ENCODE results near the gene TRIM39. TPM values are rescaled to one million over a fixed set of nuclear protein-coding genes. Genes with fewer than 3 reads are reported as not detected.

Gene TRIM39
- total and polyA plus RNA-seq, 8 donors = 5.6 to 12.5 (median 6.9) TPM

- 53% methylated on average over 3 of the region's 3 CpGs for WGBS, 2 donors
- H3K9me3 ChIP-seq = no peaks in the 10 kb centered on the region
- no peak overlapping the region for H3K27ac ChIP-seq
- ATAC-seq = no peak
- no peaks in the 10 kb centered on the region for H3K4me1 ChIP-seq
- DNase-seq = no peak
- no peak overlapping the region for H3K4me3 ChIP-seq
- no peaks in the 10 kb centered on the region for H3K36me3 ChIP-seq
- intact Hi-C loops (cut with DNase I) = loop anchor here in 1 of 3 donors (10.0 kb wide), 1 partner anchor 166 kb away; no protein-coding TSS in a partner anchor
- H3K27me3 ChIP-seq = peaks cover 0 to 7% (median 3%) of the 10 kb centered on the region in 4 donors
- no peak for TF ChIP-seq CTCF (IDR thresholded peaks at IDR 0.05)
- FAIRE-seq = no peak
Observed at GRCh38 chr6:30391240-30391639, 64.5 kb downstream of the TRIM39 start.

Other genes with a start within 250 kb of the TRIM39 start
- gene TRIM31, start 213.8 kb upstream of the TRIM39 start, total RNA-seq = under 1 TPM in 5 of 6 donors, not detected in 1; 0.14 to 0.22 (median 0.16) TPM
- gene TRIM31, start 213.8 kb upstream of the TRIM39 start, polyA plus RNA-seq = under 1 TPM; 0.15 to 0.19 TPM
- not detected for gene TRIM40, start 190.8 kb upstream of the TRIM39 start, total RNA-seq
- gene TRIM40, start 190.8 kb upstream of the TRIM39 start, polyA plus RNA-seq = not detected
- under 1 TPM in 1 of 6 donors, not detected in 5; 0.03 TPM for gene TRIM10, start 165.7 kb upstream of the TRIM39 start, total RNA-seq
- gene TRIM10, start 165.7 kb upstream of the TRIM39 start, polyA plus RNA-seq = under 1 TPM in 1 of 2 donors, not detected in 1; 0.02 TPM
- gene TRIM15, start 163.4 kb upstream of the TRIM39 start, total RNA-seq = under 1 TPM in 4 of 6 donors, not detected in 2; 0.12 to 0.35 (median 0.20) TPM
- under 1 TPM in 1 of 2 donors, not detected in 1; 0.16 TPM for gene TRIM15, start 163.4 kb upstream of the TRIM39 start, polyA plus RNA-seq
- gene TRIM26, start 113.5 kb upstream of the TRIM39 start, total RNA-seq = 10 to 100 TPM; 12.1 to 25.3 (median 18.7) TPM
- 10 to 100 TPM; 24.6 to 25.8 TPM for gene TRIM26, start 113.5 kb upstream of the TRIM39 start, polyA plus RNA-seq
- 10 to 100 TPM; 21.2 to 31.6 (median 25.8) TPM for gene RPP21, start 18.2 kb downstream of the TRIM39 start, total RNA-seq
- gene RPP21, start 18.2 kb downstream of the TRIM39 start, polyA plus RNA-seq = 10 to 100 TPM; 84.2 to 93.1 TPM
- gene HLA-E, start 162.6 kb downstream of the TRIM39 start, total RNA-seq = 100 to 1,000 TPM in 2 of 6 donors, 10 to 100 TPM in 4; 65.7 to 158 (median 81.1) TPM
- 100 to 1,000 TPM in 1 of 2 donors, 10 to 100 TPM in 1; 85.3 to 131 TPM for gene HLA-E, start 162.6 kb downstream of the TRIM39 start, polyA plus RNA-seq
- gene GNL1, start 229.6 kb downstream of the TRIM39 start, total RNA-seq = 10 to 100 TPM; 32.3 to 51.0 (median 38.1) TPM
- 10 to 100 TPM; 47.8 to 86.6 TPM for gene GNL1, start 229.6 kb downstream of the TRIM39 start, polyA plus RNA-seq
- gene PRR3, start 230.4 kb downstream of the TRIM39 start, total RNA-seq = 1 to 10 TPM; 2.2 to 4.7 (median 3.1) TPM
- gene PRR3, start 230.4 kb downstream of the TRIM39 start, polyA plus RNA-seq = 1 to 10 TPM; 6.5 to 8.7 TPM
- gene ABCF1, start 244.5 kb downstream of the TRIM39 start, total RNA-seq = 10 to 100 TPM; 17.4 to 30.7 (median 24.9) TPM
- 10 to 100 TPM; 21.6 to 24.9 TPM for gene ABCF1, start 244.5 kb downstream of the TRIM39 start, polyA plus RNA-seq

All from pancreas (tissue), 10 donors.